Lower leg skin (tissue), 4 donors: ENCODE measurements around the gene MAD1L1. TPM values are rescaled to one million over a fixed set of nuclear protein-coding genes. Genes with fewer than 3 reads are reported as not detected.

Source experiments
- DNase-seq, 2 donors: peaks; one replicate each; pipeline ENCODE4 v3.0.0-alpha.2; 2019; ENCODE audit warnings: low spot score in 2 of 2
- H3K4me3 ChIP-seq: fragments of 200-600 bp; sonication (generic); 2 replicates; pipeline ENCODE4 v1.5.1; 2017; ENCODE audit warnings: mild to moderate bottlenecking, low read depth; ENCODE audit not compliant: poor library complexity, severe bottlenecking
- CTCF ChIP-seq, 3 donors: fragments of 450-650 bp; IDR thresholded peaks; one replicate each; pipeline ENCODE4 v1.5.1; 2016; ENCODE audit warnings: antibody characterized with exemption in 3 of 3, mild to moderate bottlenecking in 3 of 3, moderate library complexity in 2 of 3
- POLR2A ChIP-seq, 2 donors: fragments of 450-650 bp; IDR thresholded peaks; one replicate each; pipeline ENCODE4 v1.6.1; 2016 to 2017; ENCODE audit warnings: antibody characterized with exemption in 2 of 2, mild to moderate bottlenecking in 1 of 2, moderate library complexity in 1 of 2
- WGBS, 2 donors: methylation state at CpG; one replicate each; pipeline ENCODE4 v1.1.5; 2018; 5-methylcytosine and 5-hydroxymethylcytosine counted together
- intact Hi-C: fragments of 100-400 bp; cut with DNase I; formaldehyde crosslinking; loops from one replicate; pipeline ENCODE4 v1.15.0; 2023; ENCODE audit warnings: low total_unique reads
- total RNA-seq, 4 donors: library from RNA; depleted of rRNA; stranded (reverse); fragments of >200 nt; gene quantifications; one replicate each; pipeline ENCODE4 v1.1.0, GENCODE V29; 2016

The MAD1L1 gene
- total RNA-seq, 4 donors from 2014 or later = 37.7 to 77.8 (median 59.4) TPM

- H3K4me3 ChIP-seq = no peak overlapping the region
- WGBS, 2 donors = 93 to 95% methylated on average over 11 of the region's 11 CpGs
- intact Hi-C loops = no loop called here
- TF ChIP-seq POLR2A (IDR thresholded peaks at IDR 0.05) (no peak), CTCF (IDR thresholded peaks at IDR 0.05) (no peak)
- DNase-seq = no peak
Measured at GRCh38 chr7:2097492-2097891, 135.3 kb downstream of the MAD1L1 start.

GRCh38 chr7:2096692-2097387 lies 135.9 kb downstream of the MAD1L1 start:
- TF ChIP-seq POLR2A (IDR thresholded peaks at IDR 0.05) (no peak), CTCF (IDR thresholded peaks at IDR 0.05) (no peak)
- H3K4me3 ChIP-seq = no peak overlapping the region
- DNase-seq = peak in 1 of 2 donors; percentile 24
- intact Hi-C loops = no loop called here
- 70 to 72% methylated on average over 26 to 28 of the region's 28 CpGs for WGBS, 2 donors

- TF ChIP-seq POLR2A (IDR thresholded peaks at IDR 0.05) = no peak
- TF ChIP-seq CTCF (IDR thresholded peaks at IDR 0.05) = no peak
- intact Hi-C loops = no loop called here
- WGBS, 2 donors = 96% methylated on average over 20 of the region's 20 CpGs
- DNase-seq = no peak
- no peak overlapping the region for H3K4me3 ChIP-seq
Measured at GRCh38 chr7:2095436-2095835, 137.3 kb downstream of the MAD1L1 start.

- DNase-seq = no peak
- H3K4me3 ChIP-seq = no peak overlapping the region
- WGBS, 2 donors = 92 to 93% methylated on average over 13 of the region's 13 CpGs
- intact Hi-C loops = no loop called here
- TF ChIP-seq CTCF (IDR thresholded peaks at IDR 0.05) = no peak
- no peak for TF ChIP-seq POLR2A (IDR thresholded peaks at IDR 0.05)
Measured at GRCh38 chr7:2094454-2095045, 138.2 kb downstream of the MAD1L1 start.

- WGBS, 2 donors = 88 to 96% methylated on average over 12 of the region's 13 CpGs
Measured at GRCh38 chr7:2093843-2094220, 138.9 kb downstream of the MAD1L1 start.

More at GRCh38 chr7:2093843-2094220, 138.9 kb downstream of the MAD1L1 start:
- DNase-seq = no peak
- no peak overlapping the region for H3K4me3 ChIP-seq
- intact Hi-C loops = no loop called here
- TF ChIP-seq POLR2A (IDR thresholded peaks at IDR 0.05) (no peak), CTCF (IDR thresholded peaks at IDR 0.05) (no peak)
